ENCODE results near the gene TMC8. TPM values are rescaled to one million over a fixed set of nuclear protein-coding genes. Genes with fewer than 3 reads are reported as not detected.

The TMC8 gene
- total RNA-seq, 4 donors from 2014 or later: 10.0 to 66.8 (median 22.5) TPM

DNA sequence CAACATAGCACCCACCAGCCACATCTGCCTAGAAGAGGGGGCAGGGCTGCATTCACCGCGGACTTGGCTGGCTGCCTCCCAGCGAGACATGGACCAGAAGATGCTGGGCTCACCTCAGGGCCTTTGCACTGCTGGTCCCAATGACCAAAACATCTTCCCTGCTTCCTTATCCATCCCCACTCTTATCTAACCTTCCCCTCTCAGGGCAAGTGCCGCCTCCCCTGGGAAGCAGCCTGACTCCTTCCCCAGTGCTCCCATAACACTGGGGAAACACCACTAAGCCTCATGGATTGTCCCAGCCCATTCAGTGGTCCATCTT lies 7.7 kb upstream of the TMC8 start:
- no peaks in the 10 kb centered on the region for H3K9me3 ChIP-seq
- H3K27me3 ChIP-seq: no peaks in the 10 kb centered on the region
- TF ChIP-seq, protein P1, sequence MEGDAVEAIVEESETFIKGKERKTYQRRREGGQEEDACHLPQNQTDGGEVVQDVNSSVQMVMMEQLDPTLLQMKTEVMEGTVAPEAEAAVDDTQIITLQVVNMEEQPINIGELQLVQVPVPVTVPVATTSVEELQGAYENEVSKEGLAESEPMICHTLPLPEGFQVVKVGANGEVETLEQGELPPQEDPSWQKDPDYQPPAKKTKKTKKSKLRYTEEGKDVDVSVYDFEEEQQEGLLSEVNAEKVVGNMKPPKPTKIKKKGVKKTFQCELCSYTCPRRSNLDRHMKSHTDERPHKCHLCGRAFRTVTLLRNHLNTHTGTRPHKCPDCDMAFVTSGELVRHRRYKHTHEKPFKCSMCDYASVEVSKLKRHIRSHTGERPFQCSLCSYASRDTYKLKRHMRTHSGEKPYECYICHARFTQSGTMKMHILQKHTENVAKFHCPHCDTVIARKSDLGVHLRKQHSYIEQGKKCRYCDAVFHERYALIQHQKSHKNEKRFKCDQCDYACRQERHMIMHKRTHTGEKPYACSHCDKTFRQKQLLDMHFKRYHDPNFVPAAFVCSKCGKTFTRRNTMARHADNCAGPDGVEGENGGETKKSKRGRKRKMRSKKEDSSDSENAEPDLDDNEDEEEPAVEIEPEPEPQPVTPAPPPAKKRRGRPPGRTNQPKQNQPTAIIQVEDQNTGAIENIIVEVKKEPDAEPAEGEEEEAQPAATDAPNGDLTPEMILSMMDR (IDR thresholded peaks at IDR 0.05): no peak
- no peak for TF ChIP-seq POLR2A (IDR thresholded peaks at IDR 0.05)
- H3K4me1 ChIP-seq: peaks cover 0 to 68% (median 45%) of the 10 kb centered on the region in 4 donors
- H3K27ac ChIP-seq: peak overlapping the region in 2 of 4 donors; percentile 60 to 99
- no peak for DNase-seq
- no peak overlapping the region for H3K4me3 ChIP-seq
- H3K36me3 ChIP-seq: peaks cover 0 to 50% (median 0%) of the 10 kb centered on the region in 3 donors

DNA sequence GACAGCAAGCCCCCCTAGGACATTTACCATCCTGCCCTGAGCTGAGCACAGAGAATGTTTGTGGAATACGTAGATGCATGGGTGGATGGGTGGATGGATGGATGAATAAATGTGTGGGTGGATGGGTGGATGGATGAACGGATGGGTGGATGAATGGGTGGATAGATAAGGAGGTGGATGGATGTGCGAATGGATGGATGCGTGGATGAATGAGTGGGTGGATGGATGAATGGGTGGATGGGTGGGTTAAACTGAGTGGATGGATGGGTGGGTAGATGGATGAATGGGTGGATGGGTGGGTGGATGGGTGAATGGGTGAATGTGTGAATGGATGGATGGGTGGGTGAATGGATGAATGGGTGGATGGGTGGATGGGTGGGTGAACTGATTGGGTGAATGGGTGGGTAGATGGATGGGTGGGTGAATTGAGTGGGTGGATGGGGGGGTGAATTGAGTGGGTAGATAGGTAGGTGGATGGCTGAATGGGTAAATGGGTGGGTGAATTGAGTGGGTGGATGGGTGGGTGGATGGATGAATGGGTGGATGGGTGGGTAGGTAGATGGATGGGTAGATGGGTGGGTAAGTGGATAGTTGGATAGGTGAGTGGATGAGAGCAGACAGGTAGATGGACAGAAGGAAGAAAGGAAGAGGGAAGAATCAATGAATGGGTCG lies 7.2 kb upstream of the TMC8 start:
- H3K9me3 ChIP-seq: no peaks in the 10 kb centered on the region
- TF ChIP-seq, protein P1 (IDR thresholded peaks at IDR 0.05): no peak
- TF ChIP-seq POLR2A (IDR thresholded peaks at IDR 0.05): no peak
- H3K27me3 ChIP-seq: no peaks in the 10 kb centered on the region
- H3K4me1 ChIP-seq: peaks cover 0 to 69% (median 44%) of the 10 kb centered on the region in 4 donors
- H3K4me3 ChIP-seq: no peak overlapping the region
- no peak for DNase-seq
- H3K36me3 ChIP-seq: peaks cover 0 to 50% (median 0%) of the 10 kb centered on the region in 3 donors
- H3K27ac ChIP-seq: peak overlapping the region in 3 of 4 donors; percentile 5 to 99 (median 84)

DNA sequence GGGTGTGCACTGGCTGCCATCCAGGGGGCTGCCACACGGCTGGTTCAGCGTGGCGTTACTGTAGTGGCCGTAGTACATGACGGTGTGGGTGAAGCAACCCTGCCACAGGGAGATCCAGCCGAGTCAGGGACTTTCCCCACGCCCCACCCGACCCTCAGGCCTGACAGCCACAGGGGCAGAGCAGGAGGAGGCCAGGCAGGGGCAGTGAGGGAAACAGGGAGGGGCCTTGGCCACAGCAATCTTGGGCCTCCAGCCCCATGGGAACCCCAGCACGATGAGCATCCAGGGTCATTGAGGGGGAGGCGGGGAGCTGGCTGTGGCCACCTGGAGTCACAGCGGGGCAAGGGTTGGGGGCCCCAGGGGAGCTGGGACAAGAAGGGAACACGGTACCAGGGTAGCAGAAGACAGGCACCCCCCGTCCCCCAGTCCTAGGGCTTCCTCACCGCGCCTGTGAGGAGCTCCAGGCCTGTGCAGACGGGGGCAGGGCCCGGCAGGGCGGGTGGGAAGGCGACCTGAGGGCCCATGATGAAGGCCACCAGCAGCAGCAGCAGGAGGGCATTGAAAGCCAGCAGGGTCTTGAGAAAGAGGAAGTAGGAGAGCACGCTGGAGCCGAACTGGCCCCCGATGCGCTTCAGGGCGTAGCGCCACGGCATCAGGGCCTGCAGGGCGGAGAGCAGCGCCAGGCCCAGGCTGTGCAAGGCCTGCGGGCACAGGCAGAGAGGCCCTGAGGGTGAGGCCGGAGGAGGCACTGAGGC lies 6.3 kb upstream of the TMC8 start:
- no peaks in the 10 kb centered on the region for H3K9me3 ChIP-seq
- peaks cover 4 to 70% (median 50%) of the 10 kb centered on the region in 4 donors for H3K4me1 ChIP-seq
- peaks cover 0 to 46% (median 0%) of the 10 kb centered on the region in 3 donors for H3K36me3 ChIP-seq
- H3K27me3 ChIP-seq: no peaks in the 10 kb centered on the region
- H3K27ac ChIP-seq: peak overlapping the region; percentile 84 to 99 (median 90)
- TF ChIP-seq, protein P1 (IDR thresholded peaks at IDR 0.05): no peak
- no peak for TF ChIP-seq POLR2A (IDR thresholded peaks at IDR 0.05)
- DNase-seq: peak in 2 of 3 donors; percentile 83 to 88
- peak overlapping the region in 1 of 4 donors; percentile 97 for H3K4me3 ChIP-seq

DNA sequence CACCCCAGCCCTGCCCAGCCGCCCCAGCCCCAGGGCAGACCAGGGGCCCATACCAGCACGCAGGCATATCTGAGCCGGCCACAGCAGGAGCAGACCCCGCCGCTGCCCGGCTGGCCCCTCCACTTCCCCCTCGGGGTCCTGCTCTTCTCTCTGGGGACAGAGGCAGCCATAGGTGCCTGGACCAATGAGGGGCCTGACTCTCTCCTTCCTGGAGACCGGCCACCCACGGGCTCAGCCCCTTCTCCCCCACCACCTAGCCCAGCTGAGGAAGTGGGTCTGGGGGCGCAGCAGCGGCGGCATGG lies 5.8 kb upstream of the TMC8 start:
- no peak for TF ChIP-seq POLR2A (IDR thresholded peaks at IDR 0.05)
- TF ChIP-seq, protein P1 (IDR thresholded peaks at IDR 0.05): no peak
- Histone ChIP-seq H3K4me3 (peak overlapping the region in 2 of 4 donors; percentile 59 to 97), H3K27ac (peak overlapping the region; percentile 84 to 99 (median 90))

DNA sequence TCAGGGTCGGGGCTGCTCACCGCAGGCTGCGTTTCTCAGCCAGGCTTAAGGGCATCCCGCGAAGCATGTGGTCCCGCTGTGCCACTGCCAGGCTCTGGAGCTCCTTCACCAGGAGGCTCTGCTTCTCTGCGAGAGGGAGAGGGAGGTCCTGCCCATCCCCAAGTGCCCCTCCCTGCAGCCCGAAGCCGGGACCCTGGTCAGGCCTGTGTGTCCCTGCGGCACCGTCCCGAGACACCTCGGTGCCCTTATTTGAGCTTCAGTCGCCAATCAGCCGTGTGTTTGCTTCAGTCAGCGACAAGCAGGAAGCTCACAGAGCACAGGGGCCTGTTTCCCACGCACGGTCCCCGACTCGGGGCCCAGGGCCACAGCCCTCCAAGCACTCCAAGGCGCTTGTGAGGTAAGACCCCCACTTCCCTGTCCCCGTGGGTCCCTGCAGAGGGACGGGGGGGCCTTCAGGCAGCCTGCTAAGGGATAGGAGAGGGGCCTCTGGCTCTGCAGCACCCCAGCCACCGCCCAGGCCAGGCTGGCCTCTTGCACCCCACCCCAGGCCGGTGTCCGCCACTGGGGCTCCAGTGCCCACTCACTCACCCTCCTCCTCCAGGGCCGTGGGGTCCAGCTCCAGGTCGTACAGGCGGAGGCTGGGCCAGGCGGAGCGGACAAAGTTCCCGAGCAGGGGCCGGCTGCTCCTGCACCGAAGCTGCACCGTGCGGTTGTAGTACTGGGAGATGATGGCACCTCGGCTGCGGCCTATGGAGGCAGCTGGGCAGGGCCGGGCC lies 5.2 kb upstream of the TMC8 start:
- H3K4me1 ChIP-seq: peaks cover 7 to 80% (median 58%) of the 10 kb centered on the region in 4 donors
- H3K9me3 ChIP-seq: no peaks in the 10 kb centered on the region
- DNase-seq: peak in 2 of 3 donors; percentile 59 to 69
- no peaks in the 10 kb centered on the region for H3K27me3 ChIP-seq
- H3K36me3 ChIP-seq: peaks cover 0 to 46% (median 0%) of the 10 kb centered on the region in 3 donors
- peak overlapping the region in 3 of 4 donors; percentile 59 to 97 (median 95) for H3K4me3 ChIP-seq
- TF ChIP-seq POLR2A (IDR thresholded peaks at IDR 0.05): no peak
- TF ChIP-seq, protein P1 (IDR thresholded peaks at IDR 0.05): no peak
- H3K27ac ChIP-seq: peak overlapping the region; percentile 84 to 99 (median 90)

More for the DNA sequence above, 5.8 kb upstream of the TMC8 start:
- peaks cover 0 to 46% (median 0%) of the 10 kb centered on the region in 3 donors for H3K36me3 ChIP-seq
- no peaks in the 10 kb centered on the region for H3K9me3 ChIP-seq
- no peak for DNase-seq
- no peaks in the 10 kb centered on the region for H3K27me3 ChIP-seq
- peaks cover 7 to 75% (median 55%) of the 10 kb centered on the region in 4 donors for H3K4me1 ChIP-seq

Data from Peyer's patch (tissue), 4 donors.